Epithelial cell of alveolus of lung (primary cell): ENCODE data around the gene CELSR2. TPM values are rescaled to one million over a fixed set of nuclear protein-coding genes. Genes with fewer than 3 reads are reported as not detected.

Source experiments
- total RNA-seq: library from RNA; depleted of rRNA; stranded (reverse); fragments of >200 nt; gene quantifications from 2 replicates; pipeline ENCODE4 v1.2.1, GENCODE V29; 2015

CELSR2 gene, protein sequence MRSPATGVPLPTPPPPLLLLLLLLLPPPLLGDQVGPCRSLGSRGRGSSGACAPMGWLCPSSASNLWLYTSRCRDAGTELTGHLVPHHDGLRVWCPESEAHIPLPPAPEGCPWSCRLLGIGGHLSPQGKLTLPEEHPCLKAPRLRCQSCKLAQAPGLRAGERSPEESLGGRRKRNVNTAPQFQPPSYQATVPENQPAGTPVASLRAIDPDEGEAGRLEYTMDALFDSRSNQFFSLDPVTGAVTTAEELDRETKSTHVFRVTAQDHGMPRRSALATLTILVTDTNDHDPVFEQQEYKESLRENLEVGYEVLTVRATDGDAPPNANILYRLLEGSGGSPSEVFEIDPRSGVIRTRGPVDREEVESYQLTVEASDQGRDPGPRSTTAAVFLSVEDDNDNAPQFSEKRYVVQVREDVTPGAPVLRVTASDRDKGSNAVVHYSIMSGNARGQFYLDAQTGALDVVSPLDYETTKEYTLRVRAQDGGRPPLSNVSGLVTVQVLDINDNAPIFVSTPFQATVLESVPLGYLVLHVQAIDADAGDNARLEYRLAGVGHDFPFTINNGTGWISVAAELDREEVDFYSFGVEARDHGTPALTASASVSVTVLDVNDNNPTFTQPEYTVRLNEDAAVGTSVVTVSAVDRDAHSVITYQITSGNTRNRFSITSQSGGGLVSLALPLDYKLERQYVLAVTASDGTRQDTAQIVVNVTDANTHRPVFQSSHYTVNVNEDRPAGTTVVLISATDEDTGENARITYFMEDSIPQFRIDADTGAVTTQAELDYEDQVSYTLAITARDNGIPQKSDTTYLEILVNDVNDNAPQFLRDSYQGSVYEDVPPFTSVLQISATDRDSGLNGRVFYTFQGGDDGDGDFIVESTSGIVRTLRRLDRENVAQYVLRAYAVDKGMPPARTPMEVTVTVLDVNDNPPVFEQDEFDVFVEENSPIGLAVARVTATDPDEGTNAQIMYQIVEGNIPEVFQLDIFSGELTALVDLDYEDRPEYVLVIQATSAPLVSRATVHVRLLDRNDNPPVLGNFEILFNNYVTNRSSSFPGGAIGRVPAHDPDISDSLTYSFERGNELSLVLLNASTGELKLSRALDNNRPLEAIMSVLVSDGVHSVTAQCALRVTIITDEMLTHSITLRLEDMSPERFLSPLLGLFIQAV (N-terminal part only)
- total RNA-seq, result 1.8 and 7.7 TPM in 2 replicates

DNA sequence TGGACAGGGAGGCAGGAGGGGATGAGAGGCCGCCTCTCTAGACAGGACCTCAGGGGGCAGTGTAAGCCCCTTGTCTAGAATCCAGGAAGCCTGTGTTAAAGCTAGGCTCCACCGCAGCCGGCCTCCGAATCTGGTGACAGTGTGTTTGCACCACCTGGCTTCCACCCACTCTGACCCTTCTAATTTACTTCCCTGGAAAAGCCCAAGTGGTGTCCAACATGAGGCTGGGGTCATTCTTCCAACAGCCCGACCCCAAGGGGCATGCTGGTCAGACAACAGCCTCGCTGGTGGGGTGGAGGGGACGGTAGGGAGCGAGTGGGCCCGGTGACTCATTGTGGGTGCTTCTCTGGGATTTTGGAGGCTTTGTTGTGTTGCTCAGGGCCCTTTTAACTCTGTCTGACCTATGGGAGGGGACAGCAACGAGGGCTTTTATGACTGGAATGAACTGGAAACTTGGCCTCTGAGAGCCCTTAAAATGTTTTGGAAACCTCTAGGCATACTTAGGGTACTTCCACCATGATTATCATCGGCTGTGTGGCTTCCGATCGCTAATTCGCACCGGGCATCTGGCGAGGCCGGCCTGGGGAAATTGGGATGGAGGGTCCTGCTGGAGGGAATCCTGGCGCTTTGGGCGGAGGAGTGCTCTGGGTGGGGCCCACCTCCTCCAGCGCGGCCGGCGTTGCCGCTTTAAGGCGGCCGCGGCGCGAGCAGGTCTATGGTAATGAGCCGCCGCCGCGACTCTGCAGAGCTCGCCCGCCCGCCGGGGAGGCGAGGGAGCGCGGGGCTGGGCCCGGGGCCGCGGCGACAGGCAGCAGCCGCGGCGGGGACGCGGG, at the start of gene CELSR2:
Gene CELSR2, plus strand, starts transcription at position 743 of the 833 bp plus-strand sequence. CDS start 541 bp downstream, outside the sequence.

DNA sequence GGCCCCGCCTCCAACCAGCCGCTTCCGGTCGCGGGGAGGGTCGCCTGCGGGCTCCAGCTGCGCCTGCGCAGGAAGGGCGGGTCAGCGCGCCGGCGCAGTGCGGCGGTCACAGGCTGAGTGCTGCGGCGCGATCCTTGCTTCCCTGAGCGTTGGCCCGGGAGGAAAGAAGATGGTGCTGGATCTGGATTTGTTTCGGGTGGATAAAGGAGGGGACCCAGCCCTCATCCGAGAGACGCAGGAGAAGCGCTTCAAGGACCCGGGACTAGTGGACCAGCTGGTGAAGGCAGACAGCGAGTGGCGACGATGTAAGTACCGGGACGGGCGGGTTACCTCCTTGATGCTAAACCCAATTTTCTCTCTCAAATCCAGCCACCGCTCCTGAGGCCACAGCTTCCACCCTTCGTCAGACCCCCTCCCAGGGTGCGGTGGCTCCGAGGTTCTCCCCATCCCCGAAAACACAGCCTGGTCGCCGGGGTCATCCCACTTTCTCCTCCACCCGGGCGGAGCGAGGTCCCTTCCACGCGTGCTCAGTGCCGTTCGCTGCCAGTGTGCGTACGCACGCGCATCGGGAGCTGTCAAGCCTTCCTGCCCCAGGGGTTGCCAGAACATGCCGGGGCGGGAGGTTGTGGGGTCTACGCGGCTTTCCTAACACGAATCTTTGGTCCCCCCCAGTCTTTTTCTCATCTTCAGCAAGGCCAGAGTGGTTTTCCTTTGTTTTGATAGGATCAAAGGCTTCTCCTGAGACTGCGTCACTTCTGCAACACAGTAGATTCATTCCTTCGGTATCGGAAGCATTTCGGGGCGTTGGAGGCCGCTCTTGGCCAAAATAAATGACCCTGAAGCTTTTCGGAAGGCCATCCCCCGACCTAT, 35.3 kb upstream of the CELSR2 start, which contains the start of gene SARS1:
Gene SARS1, plus strand, starts transcription at position 95 of the 870 bp plus-strand sequence. Its CDS starts 75 bp downstream, at position 170.

DNA sequence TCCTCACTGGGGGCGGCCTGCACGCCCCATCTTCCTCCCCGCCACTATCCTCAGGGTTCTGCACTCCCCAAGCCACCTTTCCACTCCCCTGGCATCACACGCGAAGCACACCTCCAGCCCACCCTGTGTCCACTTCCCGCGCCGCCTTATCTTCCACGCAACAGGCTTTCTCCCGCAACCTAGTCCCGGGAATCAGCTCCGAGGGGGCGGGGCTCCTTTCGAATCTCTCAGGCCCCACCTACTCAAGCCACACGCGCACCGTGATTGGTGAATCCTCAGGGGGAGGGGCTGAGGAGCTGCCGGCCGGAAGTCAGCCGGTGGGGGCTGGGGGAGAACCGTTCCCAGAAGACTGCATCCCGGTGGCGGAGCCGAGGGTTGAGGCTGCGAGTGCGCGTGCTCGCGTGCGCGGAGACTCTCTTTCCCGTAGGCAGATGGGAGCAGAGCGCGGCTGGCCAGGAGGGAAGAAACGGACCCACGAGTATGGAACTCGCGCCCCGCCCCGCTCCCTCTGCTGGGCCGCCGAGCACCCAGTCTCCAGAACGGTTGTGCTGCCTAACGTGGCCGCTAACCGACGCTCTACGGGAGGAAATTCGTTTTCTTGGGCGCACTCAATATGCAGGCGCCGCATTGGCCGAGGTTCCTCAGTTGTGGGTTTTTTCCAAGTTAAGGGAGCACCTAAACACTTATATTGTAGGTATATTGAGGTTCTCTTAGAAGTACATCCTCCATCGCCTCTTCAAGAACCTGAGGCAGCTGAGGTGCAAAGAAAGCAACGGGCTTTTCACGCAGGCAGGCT, 33.8 kb downstream of the CELSR2 start, which contains the start of gene PSRC1:
Gene PSRC1, minus strand, starts transcription at position 194 of the 796 bp plus-strand sequence.

DNA sequence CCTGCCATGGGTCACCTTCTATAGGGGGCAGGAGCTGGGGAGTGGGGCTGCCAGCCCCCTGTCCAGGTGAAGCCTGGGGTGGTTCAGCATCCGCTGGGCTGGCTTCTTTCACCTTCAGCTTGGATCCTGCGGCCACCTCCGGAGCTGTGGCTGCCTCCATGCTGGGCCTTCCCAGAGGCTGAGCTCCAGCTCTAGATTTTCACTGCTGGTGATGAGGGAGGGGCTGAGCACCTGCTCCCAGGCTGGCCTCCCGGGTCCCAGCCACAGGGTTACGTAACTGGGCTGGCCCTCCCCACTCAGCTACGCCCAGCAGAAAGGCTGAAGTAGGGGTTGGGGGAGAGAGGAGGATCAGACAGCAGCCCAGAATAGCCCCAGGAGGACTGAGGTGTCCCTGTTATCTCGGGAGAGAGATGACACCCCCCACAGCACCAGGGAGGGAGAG, 57.5 kb downstream of the CELSR2 start, which contains the start of gene MYBPHL:
Gene MYBPHL, minus strand, starts transcription at position 180 of the 442 bp plus-strand sequence. Its CDS starts 20 bp downstream, at position 160.

Other genes with a start within 250 kb of the CELSR2 start
- gene WDR47, start 207.4 kb upstream of the CELSR2 start, total RNA-seq, result 7.7 and 10.2 TPM in 2 replicates
- gene TAF13, start 173.5 kb upstream of the CELSR2 start, total RNA-seq, result 37.8 and 39.0 TPM in 2 replicates
- gene TMEM167B, start 158.8 kb upstream of the CELSR2 start, total RNA-seq, result 21.1 and 25.4 TPM in 2 replicates
- gene ELAPOR1, start 135.4 kb upstream of the CELSR2 start, total RNA-seq, result 0.13 and 0.48 TPM in 2 replicates
- 183 and 298 TPM in 2 replicates for gene SARS1, start 35.6 kb upstream of the CELSR2 start, total RNA-seq
- gene PSRC1, start 33.6 kb downstream of the CELSR2 start, total RNA-seq, result 16.8 and 31.3 TPM in 2 replicates
- gene MYBPHL, start 57.5 kb downstream of the CELSR2 start, total RNA-seq, result not detected in 2 replicates
- 8.9 and 10.2 TPM in 2 replicates for gene SORT1, start 148.4 kb downstream of the CELSR2 start, total RNA-seq
- 22.8 and 71.2 TPM in 2 replicates for gene PSMA5, start 176.9 kb downstream of the CELSR2 start, total RNA-seq
- under 0.01 and 0.32 TPM in 2 replicates for gene SYPL2, start 217.0 kb downstream of the CELSR2 start, total RNA-seq
- gene ATXN7L2, start 234.4 kb downstream of the CELSR2 start, total RNA-seq, result 4.7 and 6.5 TPM in 2 replicates
- gene CYB561D1, start 244.6 kb downstream of the CELSR2 start, total RNA-seq, result 3.5 and 5.1 TPM in 2 replicates